GM18520 (cell line): Measurements from ENCODE around the gene CTNND2.

ENCODE experiments used
- ATAC-seq: cut with Tn5 transposase; IDR thresholded peaks from one replicate; pipeline ENCODE4 v1.9.1; 2021; ENCODE audit not compliant: unreplicated experiment

CTNND2 gene

GRCh38 chr5:11904265-11904906, at the start of gene CTNND2:
Gene CTNND2, minus strand, starts transcription at chr5:11904446. Its CDS starts 593 bp downstream, at chr5:11903853.
- ATAC-seq: no peak

- ATAC-seq: no peak
These were observed 42.1 kb upstream of the CTNND2 start for GRCh38 chr5:11946317-11946716.

- no peak for ATAC-seq
These were observed 37.3 kb upstream of the CTNND2 start for GRCh38 chr5:11941566-11941965.

GRCh38 chr5:11931638-11932037, 27.4 kb upstream of the CTNND2 start:
- no peak for ATAC-seq

GRCh38 chr5:11928909-11929308, 24.7 kb upstream of the CTNND2 start:
- no peak for ATAC-seq

GRCh38 chr5:11925701-11926100, 21.5 kb upstream of the CTNND2 start:
- ATAC-seq: no peak

- ATAC-seq: no peak
These were observed 18.1 kb upstream of the CTNND2 start for GRCh38 chr5:11922394-11922793.

GRCh38 chr5:11918463-11919045, 14.3 kb upstream of the CTNND2 start:
- ATAC-seq: no peak

GRCh38 chr5:11909471-11909870, 5.2 kb upstream of the CTNND2 start:
- ATAC-seq: no peak

- ATAC-seq: no peak
These were observed 2.3 kb upstream of the CTNND2 start for GRCh38 chr5:11906497-11906896.

GRCh38 chr5:11905206-11905605, 960 bp upstream of the CTNND2 start:
- no peak for ATAC-seq

- no peak for ATAC-seq
These were observed 507 bp downstream of the CTNND2 start for GRCh38 chr5:11903614-11904264.

- no peak for ATAC-seq
These were observed 1.1 kb downstream of the CTNND2 start for GRCh38 chr5:11903121-11903613.

- ATAC-seq: no peak
These were observed 2.0 kb downstream of the CTNND2 start for GRCh38 chr5:11902201-11902619.

- no peak for ATAC-seq
These were observed 5.5 kb downstream of the CTNND2 start for GRCh38 chr5:11898787-11899186.

GRCh38 chr5:11897781-11898180, 6.5 kb downstream of the CTNND2 start:
- ATAC-seq: no peak

- no peak for ATAC-seq
These were observed 9.3 kb downstream of the CTNND2 start for GRCh38 chr5:11894992-11895391.

- ATAC-seq: no peak
These were observed 11.4 kb downstream of the CTNND2 start for GRCh38 chr5:11892832-11893231.

GRCh38 chr5:11890777-11891176, 13.5 kb downstream of the CTNND2 start:
- ATAC-seq: no peak

- ATAC-seq: no peak
These were observed 16.0 kb downstream of the CTNND2 start for GRCh38 chr5:11888221-11888620.

GRCh38 chr5:11878814-11879213, 25.4 kb downstream of the CTNND2 start:
- no peak for ATAC-seq

- ATAC-seq: no peak
These were observed 30.7 kb downstream of the CTNND2 start for GRCh38 chr5:11873587-11873986.
